HL-60 (cell line): ENCODE measurements around the gene EGFL6.

ENCODE experiments used
- DNase-seq, 2 experiments: peaks; one replicate each; pipeline ENCODE4 v3.0.0-alpha.2; 2010 to 2020; ENCODE audit warnings: low read depth in 1 of 2, low spot score in 1 of 2
- H3K27ac ChIP-seq: fragments of 250-450 bp; sonication (Bioruptor Pico); replicated peaks from 2 replicates; pipeline ENCODE4 v1.5.1; 2020; ENCODE audit warnings: mild to moderate bottlenecking, moderate library complexity
- H3K27me3 ChIP-seq: fragments of 250-450 bp; sonication (Bioruptor Pico); 2 replicates; pipeline ENCODE4 v1.5.1; 2021; ENCODE audit warnings: mild to moderate bottlenecking, moderate library complexity; ENCODE audit not compliant: insufficient read depth, poor library complexity, severe bottlenecking
- H3K4me3 ChIP-seq: replicated peaks from 2 replicates; pipeline ENCODE4 v1.5.1; 2011; ENCODE audit warnings: mild to moderate bottlenecking, control low read depth, low read length; ENCODE audit not compliant: insufficient read depth
- GABPA ChIP-seq: IDR thresholded peaks from 2 replicates; pipeline ENCODE4 v1.6.1; 2012; ENCODE audit warnings: low read depth
- POLR2AphosphoS5 ChIP-seq: IDR thresholded peaks from 2 replicates; pipeline ENCODE4 v1.6.1; 2012; ENCODE audit warnings: low read depth
- SPI1 ChIP-seq: IDR thresholded peaks from 2 replicates; pipeline ENCODE4 v1.6.1; 2012; ENCODE audit warnings: low read depth, mild to moderate bottlenecking, borderline replicate concordance
- TF ChIP-seq, protein P1 (sequence below): IDR thresholded peaks from one replicate; pipeline ENCODE4 v1.5.1; 2011; ENCODE audit warnings: low read length, control low read depth, inconsistent platforms; ENCODE audit not compliant: insufficient read depth
- TF ChIP-seq, protein P2 (sequence below): IDR thresholded peaks from 2 replicates; pipeline ENCODE4 v1.6.1; 2012; ENCODE audit warnings: low read depth; ENCODE audit not compliant: insufficient replicate concordance

EGFL6 gene

DNA sequence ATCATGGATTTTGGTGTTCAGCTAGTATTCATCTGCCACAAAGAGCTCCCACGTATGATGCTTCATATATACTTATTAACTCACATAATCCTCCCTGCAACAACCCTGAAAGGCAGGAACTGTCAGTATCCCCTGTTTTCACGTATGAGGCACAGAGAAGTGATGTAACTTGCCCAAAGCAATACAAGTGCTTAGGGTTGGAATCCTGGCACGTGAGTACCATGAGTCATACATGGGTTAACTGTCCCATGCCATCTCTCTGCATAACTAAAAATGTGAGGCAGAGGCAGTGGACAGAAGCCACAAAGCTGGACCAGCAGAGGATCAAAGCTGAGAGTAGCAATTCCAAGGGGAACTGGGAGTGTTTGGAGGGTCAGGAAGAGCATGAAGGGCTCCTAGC lies 35.7 kb upstream of the EGFL6 start:
- H3K4me3 ChIP-seq = no peak overlapping the region
- no peak overlapping the region for H3K27ac ChIP-seq
- TF ChIP-seq GABPA (no peak), SPI1 (no peak), POLR2AphosphoS5 (no peak)
- TF ChIP-seq, protein P1, sequence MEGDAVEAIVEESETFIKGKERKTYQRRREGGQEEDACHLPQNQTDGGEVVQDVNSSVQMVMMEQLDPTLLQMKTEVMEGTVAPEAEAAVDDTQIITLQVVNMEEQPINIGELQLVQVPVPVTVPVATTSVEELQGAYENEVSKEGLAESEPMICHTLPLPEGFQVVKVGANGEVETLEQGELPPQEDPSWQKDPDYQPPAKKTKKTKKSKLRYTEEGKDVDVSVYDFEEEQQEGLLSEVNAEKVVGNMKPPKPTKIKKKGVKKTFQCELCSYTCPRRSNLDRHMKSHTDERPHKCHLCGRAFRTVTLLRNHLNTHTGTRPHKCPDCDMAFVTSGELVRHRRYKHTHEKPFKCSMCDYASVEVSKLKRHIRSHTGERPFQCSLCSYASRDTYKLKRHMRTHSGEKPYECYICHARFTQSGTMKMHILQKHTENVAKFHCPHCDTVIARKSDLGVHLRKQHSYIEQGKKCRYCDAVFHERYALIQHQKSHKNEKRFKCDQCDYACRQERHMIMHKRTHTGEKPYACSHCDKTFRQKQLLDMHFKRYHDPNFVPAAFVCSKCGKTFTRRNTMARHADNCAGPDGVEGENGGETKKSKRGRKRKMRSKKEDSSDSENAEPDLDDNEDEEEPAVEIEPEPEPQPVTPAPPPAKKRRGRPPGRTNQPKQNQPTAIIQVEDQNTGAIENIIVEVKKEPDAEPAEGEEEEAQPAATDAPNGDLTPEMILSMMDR = no peak
- TF ChIP-seq, protein P2, sequence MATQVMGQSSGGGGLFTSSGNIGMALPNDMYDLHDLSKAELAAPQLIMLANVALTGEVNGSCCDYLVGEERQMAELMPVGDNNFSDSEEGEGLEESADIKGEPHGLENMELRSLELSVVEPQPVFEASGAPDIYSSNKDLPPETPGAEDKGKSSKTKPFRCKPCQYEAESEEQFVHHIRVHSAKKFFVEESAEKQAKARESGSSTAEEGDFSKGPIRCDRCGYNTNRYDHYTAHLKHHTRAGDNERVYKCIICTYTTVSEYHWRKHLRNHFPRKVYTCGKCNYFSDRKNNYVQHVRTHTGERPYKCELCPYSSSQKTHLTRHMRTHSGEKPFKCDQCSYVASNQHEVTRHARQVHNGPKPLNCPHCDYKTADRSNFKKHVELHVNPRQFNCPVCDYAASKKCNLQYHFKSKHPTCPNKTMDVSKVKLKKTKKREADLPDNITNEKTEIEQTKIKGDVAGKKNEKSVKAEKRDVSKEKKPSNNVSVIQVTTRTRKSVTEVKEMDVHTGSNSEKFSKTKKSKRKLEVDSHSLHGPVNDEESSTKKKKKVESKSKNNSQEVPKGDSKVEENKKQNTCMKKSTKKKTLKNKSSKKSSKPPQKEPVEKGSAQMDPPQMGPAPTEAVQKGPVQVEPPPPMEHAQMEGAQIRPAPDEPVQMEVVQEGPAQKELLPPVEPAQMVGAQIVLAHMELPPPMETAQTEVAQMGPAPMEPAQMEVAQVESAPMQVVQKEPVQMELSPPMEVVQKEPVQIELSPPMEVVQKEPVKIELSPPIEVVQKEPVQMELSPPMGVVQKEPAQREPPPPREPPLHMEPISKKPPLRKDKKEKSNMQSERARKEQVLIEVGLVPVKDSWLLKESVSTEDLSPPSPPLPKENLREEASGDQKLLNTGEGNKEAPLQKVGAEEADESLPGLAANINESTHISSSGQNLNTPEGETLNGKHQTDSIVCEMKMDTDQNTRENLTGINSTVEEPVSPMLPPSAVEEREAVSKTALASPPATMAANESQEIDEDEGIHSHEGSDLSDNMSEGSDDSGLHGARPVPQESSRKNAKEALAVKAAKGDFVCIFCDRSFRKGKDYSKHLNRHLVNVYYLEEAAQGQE = no peak
- peaks cover 11% of the 10 kb centered on the region for H3K27me3 ChIP-seq
- peak; percentile 19 to 31 for DNase-seq

DNA sequence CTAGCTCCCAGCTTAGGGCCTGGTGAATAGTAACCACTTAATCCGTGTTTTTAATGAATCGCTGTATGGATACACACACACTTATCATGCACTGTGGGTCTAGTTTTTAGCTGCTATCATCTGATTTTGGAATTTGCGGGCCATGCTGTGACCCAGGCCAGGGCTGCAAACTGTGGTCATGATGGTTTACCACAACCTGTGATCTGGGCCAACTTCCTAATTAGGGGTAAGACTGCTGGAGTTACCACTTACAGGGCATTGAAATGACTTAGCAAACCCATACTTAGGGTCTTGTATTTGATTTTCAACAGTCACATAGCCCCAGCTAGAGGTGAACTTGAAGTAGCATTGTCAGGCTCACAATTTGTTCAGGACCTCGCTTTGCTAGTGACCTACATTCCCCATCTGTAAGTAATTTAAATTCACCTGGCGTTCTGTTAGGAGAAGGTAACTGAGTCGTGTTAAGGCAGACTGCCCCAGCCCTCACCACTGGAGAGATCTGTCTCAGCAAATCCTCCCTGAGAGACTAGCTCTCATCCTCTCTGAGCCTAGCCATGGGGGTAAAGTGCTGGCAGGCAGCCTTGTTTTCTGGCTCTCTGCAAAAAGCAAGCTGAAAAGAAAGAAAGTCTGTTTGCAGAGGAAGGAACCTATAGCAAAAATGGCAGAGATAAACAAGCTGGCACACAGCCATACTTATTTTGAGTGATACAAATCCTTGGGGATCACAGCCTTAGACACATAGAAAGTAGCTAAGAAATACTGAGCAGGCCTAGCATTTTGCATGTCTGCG lies 33.8 kb upstream of the EGFL6 start:
- peak in 1 of 2 experiments; percentile 49 for DNase-seq

DNA sequence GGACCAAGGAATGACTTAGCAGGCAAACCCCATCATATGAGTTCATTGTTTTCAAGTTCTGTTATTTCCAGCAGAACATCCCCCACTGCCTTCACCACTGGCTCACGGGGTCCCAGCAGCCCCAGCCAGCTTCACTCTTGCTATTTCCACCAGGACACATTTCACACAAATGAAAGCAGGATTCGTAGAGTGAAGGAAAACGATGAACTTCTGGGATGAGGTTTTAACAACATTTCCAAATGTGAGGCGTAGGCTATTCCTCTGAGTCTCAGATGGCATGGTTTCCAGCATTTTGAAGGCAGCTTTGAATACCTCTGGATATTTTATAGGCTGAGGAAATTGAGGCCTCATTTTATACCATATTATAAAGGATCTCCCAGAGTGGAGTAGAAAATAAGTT lies 32.9 kb upstream of the EGFL6 start:
- Histone ChIP-seq H3K27ac (no peak overlapping the region), H3K27me3 (peaks cover 7% of the 10 kb centered on the region), H3K4me3 (no peak overlapping the region)
- TF ChIP-seq POLR2AphosphoS5 = no peak
- TF ChIP-seq, protein P2 = no peak
- TF ChIP-seq, protein P1 = no peak
- no peak for TF ChIP-seq GABPA
- TF ChIP-seq SPI1 = no peak
- no peak for DNase-seq

More for the DNA sequence above, 33.8 kb upstream of the EGFL6 start:
- no peak for TF ChIP-seq GABPA
- no peak for TF ChIP-seq SPI1
- Histone ChIP-seq H3K27me3 (peaks cover 11% of the 10 kb centered on the region), H3K27ac (no peak overlapping the region), H3K4me3 (no peak overlapping the region)

DNA sequence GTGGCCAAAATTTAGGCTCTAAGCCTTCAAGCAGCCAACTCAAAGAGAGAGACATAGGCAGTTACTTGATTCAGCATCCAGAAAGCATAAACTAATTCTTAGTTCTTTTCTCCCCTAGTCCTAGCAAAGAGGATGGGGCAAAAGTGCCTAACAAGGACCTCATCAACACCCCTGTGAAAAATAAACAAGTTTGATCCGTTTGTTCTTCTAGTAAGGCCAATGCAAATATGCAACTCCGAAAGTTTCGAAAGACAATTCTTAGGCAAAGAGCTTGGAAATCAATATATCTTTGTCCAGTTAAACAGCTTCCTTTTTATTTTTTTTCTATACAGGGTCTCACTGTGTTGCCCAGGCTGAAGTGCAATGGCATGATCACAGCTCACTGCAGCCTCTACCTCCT lies 31.0 kb upstream of the EGFL6 start:
- peaks cover 7% of the 10 kb centered on the region for H3K27me3 ChIP-seq
- DNase-seq = no peak
- H3K4me3 ChIP-seq = no peak overlapping the region
- TF ChIP-seq, protein P1 = no peak
- TF ChIP-seq, protein P2 = no peak
- no peak overlapping the region for H3K27ac ChIP-seq
